Small intestine (tissue), 16 donors: Measurements from ENCODE around the gene DHFR2. TPM values are rescaled to one million over a fixed set of nuclear protein-coding genes. Genes with fewer than 3 reads are reported as not detected.
"Not testable (repeated sequence)": the region's sequence is repeated elsewhere in the genome, so short reads cannot be mapped to it uniquely, and the experiment has no call there.

Source experiments
- DNase-seq, 2 donors: peaks; one replicate each; pipeline versions ENCODE4 v3.0.0 to v3.0.0-alpha.2; 2013
- FAIRE-seq: peaks from 2 replicates; lab custom pipeline; 2012; peaks lifted over from hg19 to GRCh38; lab: Jason Lieb, UNC
- H3K27ac ChIP-seq, 3 donors: one replicate each; pipeline ENCODE4 v1.5.1; 2013; ENCODE audit warnings: low read length in 2 of 3, mild to moderate bottlenecking in 2 of 3, control low read depth in 1 of 3, inconsistent platforms in 1 of 3, low read depth in 1 of 3, moderate library complexity in 1 of 3
- H3K27me3 ChIP-seq, 3 donors: one replicate each; pipeline ENCODE4 v1.6.1; 2013; ENCODE audit warnings: low read length in 3 of 3, inconsistent platforms in 1 of 3; ENCODE audit not compliant: control insufficient read depth in 3 of 3, insufficient read depth in 3 of 3
- H3K36me3 ChIP-seq, 3 donors: one replicate each; pipeline ENCODE4 v1.6.1; 2013; ENCODE audit warnings: low read length in 3 of 3, inconsistent platforms in 1 of 3, low read depth in 1 of 3, mild to moderate bottlenecking in 1 of 3, moderate library complexity in 1 of 3; ENCODE audit not compliant: control insufficient read depth in 3 of 3, insufficient read depth in 2 of 3
- H3K4me1 ChIP-seq, 3 donors: one replicate each; pipeline ENCODE4 v1.6.1; 2013; ENCODE audit warnings: low read length in 2 of 3, inconsistent platforms in 1 of 3, low read depth in 1 of 3, mild to moderate bottlenecking in 1 of 3, moderate library complexity in 1 of 3; ENCODE audit not compliant: control insufficient read depth in 3 of 3, insufficient read depth in 2 of 3
- H3K4me3 ChIP-seq, 3 donors: one replicate each; pipeline ENCODE4 v1.5.1; 2013; ENCODE audit warnings: low read length in 3 of 3, control low read depth in 1 of 3, inconsistent platforms in 1 of 3, low read depth in 1 of 3, mild to moderate bottlenecking in 1 of 3, moderate library complexity in 1 of 3
- H3K9me3 ChIP-seq, 2 donors: one replicate each; pipeline ENCODE4 v1.6.1; 2013; ENCODE audit warnings: low read depth in 1 of 2, low read length in 1 of 2; ENCODE audit not compliant: control insufficient read depth in 2 of 2, insufficient read depth in 1 of 2
- WGBS, 3 donors: extraction: QIAGEN DNeasy Blood & Tissue Kit; methylation state at CpG; one replicate each; pipeline ENCODE4 v1.1.7; 2013; 5-methylcytosine and 5-hydroxymethylcytosine counted together
- long read RNA-seq, 10 donors: transcript quantifications; one replicate each; lab custom pipeline, GENCODE V29; 2026
- polyA plus RNA-seq, 4 donors: library from polyadenylated mRNA; stranded (reverse) in 3 of 4; unstranded in 1 of 4; fragments of 200-250 nt in 3 of 4; fragments of 120-200 nt in 1 of 4; gene quantifications; one replicate each; pipeline versions ENCODE4 v1.2.1 to v1.2.3, GENCODE V29; 2013
- donor health status: healthy with polysubstance abuse.
- donor health status: control.
- donor health status: control.
- donor health status: Bipolar disorder and iron deficiency.
- donor health status: healthy.

Gene DHFR2
- 1 to 10 TPM; 1.6 to 5.5 (median 3.4) TPM for polyA plus RNA-seq
- long read RNA-seq, donor 1 = 0 reads
- long read RNA-seq, donor 2, partial matches to known transcripts = 0 of 3 reads
- long read RNA-seq, donor 2, other reads (novel, unspliced or antisense) = 0 of 3 reads
- long read RNA-seq, donor 3, partial matches to known transcripts = 0 of 2 reads
- long read RNA-seq, donor 3, other reads (novel, unspliced or antisense) = 0 of 2 reads
- long read RNA-seq, donor 4 = 0 reads
- long read RNA-seq, donor 5 = 0 reads
- long read RNA-seq, donor 6, partial matches to known transcripts = 0 of 1 reads
- long read RNA-seq, donor 6, other reads (novel, unspliced or antisense) = 0 of 1 reads
- long read RNA-seq, donor 7 = 0 reads
- long read RNA-seq, donor 8 = 0 reads
- long read RNA-seq, donor 9, partial matches to known transcripts = 0 of 1 reads
- long read RNA-seq, donor 9, other reads (novel, unspliced or antisense) = 0 of 1 reads
- long read RNA-seq, donor 10 = 0 reads

DNA sequence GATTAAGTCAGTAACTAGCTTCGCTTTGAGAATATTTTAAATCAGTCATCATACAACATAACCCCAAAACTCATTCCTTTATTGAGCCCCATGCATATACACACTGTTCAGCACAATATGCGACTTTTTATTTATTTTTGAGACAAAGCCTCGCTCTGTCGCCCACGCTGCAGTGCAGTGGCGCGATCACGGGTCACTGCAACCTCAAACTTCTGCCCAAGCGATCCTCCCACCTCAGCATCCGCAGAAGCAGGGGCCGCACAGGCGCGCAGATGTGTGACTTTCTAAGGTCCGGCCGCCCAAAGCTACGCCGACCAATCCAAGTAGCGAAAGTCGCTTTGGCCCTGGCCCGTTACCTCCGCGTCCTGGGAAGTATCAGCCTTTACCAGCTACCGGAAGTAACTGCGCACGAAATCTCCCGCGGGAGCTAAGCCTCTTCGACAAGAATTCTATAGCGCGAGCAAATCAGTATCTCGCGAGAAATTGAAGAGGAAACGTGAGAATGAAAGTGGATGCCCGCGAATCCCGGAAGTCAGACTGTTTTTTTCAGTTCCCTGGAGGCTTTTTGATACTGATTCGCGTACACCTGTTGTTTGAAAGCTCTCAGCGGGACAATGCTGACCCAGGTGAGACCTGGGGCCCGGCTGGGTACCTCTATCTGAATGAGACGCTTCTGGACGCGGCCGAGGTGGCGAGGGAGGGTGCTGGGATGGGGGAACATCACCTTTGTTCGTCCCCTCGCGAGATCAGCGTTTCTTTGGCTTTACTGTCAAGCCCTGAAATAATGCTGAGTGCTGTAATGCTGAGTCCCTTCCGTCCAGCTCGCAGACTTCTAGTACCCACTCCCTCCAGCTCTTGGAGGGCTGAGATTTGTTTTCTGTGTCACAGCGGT, at the start of gene DHFR2, which contains the start of gene NSUN3:
TSS of gene DHFR2 (minus strand) at position 404 of the 892 bp plus-strand sequence. CDS start 1,405 bp downstream, outside the sequence.
TSS of gene NSUN3 (plus strand) at position 549 of the 892 bp plus-strand sequence. CDS start at position 615, 66 bp downstream.
- peak; percentile 97 to 98 for DNase-seq
- 0% methylated on average over 52 of the region's 52 CpGs for WGBS, 3 donors
- H3K4me3 ChIP-seq = peak within 1 kb of the TSS; percentile 68 to 88 (median 70)
- peak within 1 kb of the TSS; percentile 94 to 99 (median 98) for H3K27ac ChIP-seq
- H3K36me3 ChIP-seq = peaks cover 0 to 14% (median 2%) of the 10 kb centered on the region in 3 donors
- H3K4me1 ChIP-seq = peaks cover 0 to 9% (median 2%) of the 10 kb centered on the region in 3 donors
- H3K27me3 ChIP-seq = no peaks in the 10 kb centered on the region
- H3K9me3 ChIP-seq = peaks cover 0 to 8% of the 10 kb centered on the region in 2 donors
- FAIRE-seq = no peak

DNA sequence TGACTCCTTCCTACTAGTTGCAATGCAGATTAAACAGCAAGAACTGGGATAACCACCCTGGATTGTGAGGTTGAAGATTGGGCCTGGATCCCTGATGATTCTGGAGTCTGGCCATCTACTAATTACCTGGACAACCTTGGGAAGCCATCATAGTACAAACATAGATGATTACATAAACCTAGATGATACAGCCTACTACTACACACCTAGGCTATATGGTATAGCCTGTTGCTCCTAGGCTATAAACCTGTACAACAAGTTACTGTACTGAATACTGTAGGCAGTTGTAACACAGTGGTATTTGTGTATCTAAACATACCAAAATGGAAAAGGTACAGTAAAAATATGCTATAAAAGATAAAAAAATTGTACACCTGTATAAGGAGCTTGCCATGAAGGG, 48.1 kb upstream of the DHFR2 start:
- H3K27ac ChIP-seq = no peak overlapping the region
- H3K36me3 ChIP-seq = peaks cover 0 to 12% (median 3%) of the 10 kb centered on the region in 3 donors
- H3K4me1 ChIP-seq = no peaks in the 10 kb centered on the region
- DNase-seq (no peak), FAIRE-seq (no peak)
- no peaks in the 10 kb centered on the region for H3K27me3 ChIP-seq
- no peaks in the 10 kb centered on the region for H3K9me3 ChIP-seq
- no peak overlapping the region for H3K4me3 ChIP-seq

DNA sequence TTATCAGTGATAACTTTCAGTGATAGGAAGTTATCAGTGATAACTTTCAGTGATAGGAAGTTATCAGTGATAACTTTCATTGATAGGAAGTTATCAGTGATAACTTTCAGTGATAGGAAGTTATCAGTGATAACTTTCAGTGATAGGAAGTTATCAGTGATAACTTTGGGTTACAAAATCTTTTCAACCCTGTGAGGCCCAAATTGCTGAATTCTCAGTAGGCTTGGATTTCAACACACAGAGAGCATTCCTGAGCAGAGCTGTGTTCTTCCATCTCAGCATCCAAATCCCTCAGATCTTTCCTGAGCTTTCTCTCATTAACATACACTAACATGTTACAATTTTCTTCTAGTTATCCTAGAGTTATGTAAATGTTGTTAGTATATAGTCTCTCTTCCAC, 47.5 kb upstream of the DHFR2 start:
- not testable (repeated sequence) for DNase-seq, H3K4me1 ChIP-seq, H3K9me3 ChIP-seq, H3K4me3 ChIP-seq, H3K27ac ChIP-seq, FAIRE-seq, H3K27me3 ChIP-seq
- peaks cover 0 to 12% (median 3%) of the 10 kb centered on the region in 3 donors for H3K36me3 ChIP-seq

DNA sequence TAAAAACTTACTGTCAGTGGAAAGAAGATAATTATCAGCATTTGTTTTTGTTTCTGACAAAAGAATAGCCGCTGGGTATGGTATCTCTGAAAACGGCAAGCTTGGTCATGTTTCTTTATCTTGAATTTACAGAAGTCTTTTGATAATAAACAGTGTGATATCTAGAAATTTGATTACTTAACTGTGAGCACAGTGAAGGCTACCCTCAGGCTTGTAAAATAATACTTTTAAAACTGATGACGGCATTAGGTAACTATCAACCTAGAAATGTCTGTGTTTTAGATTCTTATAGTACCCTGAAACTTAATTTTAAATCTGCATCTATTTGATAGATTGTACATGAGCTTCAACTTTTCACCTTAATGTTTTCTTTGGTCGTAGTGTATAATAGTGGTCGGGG, 43.6 kb upstream of the DHFR2 start:
- Histone ChIP-seq H3K4me3 (no peak overlapping the region), H3K9me3 (no peaks in the 10 kb centered on the region), H3K4me1 (no peaks in the 10 kb centered on the region), H3K27me3 (no peaks in the 10 kb centered on the region), H3K27ac (no peak overlapping the region), H3K36me3 (peaks cover 2 to 14% (median 3%) of the 10 kb centered on the region in 3 donors)
- DNase-seq = no peak
- 80 to 83% (median 82%) methylated on average over 5 of the region's 5 CpGs for WGBS, 3 donors
- FAIRE-seq = no peak

DNA sequence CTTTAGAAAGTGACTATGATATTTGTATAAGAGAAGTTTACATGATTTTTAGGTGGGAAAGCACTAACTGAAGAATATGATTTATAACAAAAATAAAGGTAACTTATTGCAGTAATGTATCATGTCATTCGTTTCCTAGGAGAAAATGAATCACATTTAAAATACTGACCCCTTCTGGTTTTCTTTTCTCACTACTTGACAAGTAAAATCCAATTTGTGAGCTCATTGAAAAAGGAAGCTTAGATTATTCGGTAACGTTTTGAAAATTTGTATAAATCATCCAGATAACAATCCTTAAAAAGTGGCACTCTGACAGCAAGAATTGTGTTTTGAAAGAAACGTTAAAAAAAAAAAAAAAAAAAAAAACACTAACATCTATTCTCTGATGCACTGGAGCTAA, 39.1 kb upstream of the DHFR2 start:
- H3K36me3 ChIP-seq = peaks cover 2 to 10% (median 8%) of the 10 kb centered on the region in 3 donors
- no peak overlapping the region for H3K4me3 ChIP-seq
- DNase-seq (no peak), FAIRE-seq (no peak)
- H3K4me1 ChIP-seq = no peaks in the 10 kb centered on the region
- H3K27ac ChIP-seq = no peak overlapping the region
- WGBS, 3 donors = 63 to 65% (median 64%) methylated on average over 4 of the region's 4 CpGs
- H3K27me3 ChIP-seq = no peaks in the 10 kb centered on the region
- H3K9me3 ChIP-seq = no peaks in the 10 kb centered on the region

DNA sequence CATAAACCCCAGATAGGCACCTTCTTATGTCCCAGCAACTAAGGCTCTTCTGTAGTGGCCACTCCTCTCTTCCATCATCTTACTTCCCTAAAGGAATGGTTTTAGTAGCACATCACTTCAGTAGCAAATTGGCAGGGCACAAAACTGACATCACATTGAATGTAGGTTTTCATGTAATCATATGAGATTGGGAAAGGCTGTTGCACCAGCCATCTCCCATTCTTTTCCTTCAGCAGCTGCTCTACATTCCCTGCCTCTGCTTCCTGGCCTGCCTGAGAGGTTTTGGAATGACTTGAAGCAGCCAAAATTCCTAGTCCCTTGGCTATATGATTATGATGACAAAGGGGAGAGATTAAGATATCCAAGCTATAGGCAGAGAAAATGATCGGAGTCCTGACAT, 36.6 kb upstream of the DHFR2 start:
- H3K36me3 ChIP-seq = peaks cover 2 to 15% (median 12%) of the 10 kb centered on the region in 3 donors
- WGBS, 3 donors = 86 to 92% (median 92%) methylated on average over 1 of the region's 1 CpG
- no peak for FAIRE-seq

DNA sequence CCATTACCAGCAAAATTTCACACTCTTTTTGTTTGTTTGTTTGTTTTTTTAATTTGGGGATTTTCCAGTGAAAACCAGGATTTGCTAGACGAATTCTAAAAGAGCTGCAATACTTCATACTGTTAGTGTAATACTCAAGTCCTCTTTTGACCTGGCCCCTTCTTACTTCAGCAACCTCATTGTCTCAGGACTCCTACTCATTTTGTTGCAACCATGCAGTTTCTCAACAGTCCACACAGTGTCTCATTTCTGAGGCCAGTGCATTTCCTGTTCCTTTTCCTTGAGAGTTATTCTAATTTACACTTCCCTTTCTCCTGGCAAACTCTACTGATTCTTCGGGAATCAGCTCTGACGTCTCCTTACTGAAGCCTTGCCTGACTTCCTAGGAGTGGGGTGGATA, 35.7 kb upstream of the DHFR2 start:
- FAIRE-seq (no peak), DNase-seq (no peak)
- no peak overlapping the region for H3K4me3 ChIP-seq
- WGBS, 3 donors = 74 to 83% (median 80%) methylated on average over 3 of the region's 3 CpGs
- no peaks in the 10 kb centered on the region for H3K4me1 ChIP-seq
- peaks cover 0 to 17% (median 12%) of the 10 kb centered on the region in 3 donors for H3K36me3 ChIP-seq
- H3K27me3 ChIP-seq = no peaks in the 10 kb centered on the region
- H3K27ac ChIP-seq = no peak overlapping the region
- no peaks in the 10 kb centered on the region for H3K9me3 ChIP-seq

More for the DNA sequence above, 36.6 kb upstream of the DHFR2 start:
- Histone ChIP-seq H3K9me3 (no peaks in the 10 kb centered on the region), H3K27ac (no peak overlapping the region), H3K4me3 (no peak overlapping the region), H3K27me3 (no peaks in the 10 kb centered on the region), H3K4me1 (no peaks in the 10 kb centered on the region)
- DNase-seq = no peak

DNA sequence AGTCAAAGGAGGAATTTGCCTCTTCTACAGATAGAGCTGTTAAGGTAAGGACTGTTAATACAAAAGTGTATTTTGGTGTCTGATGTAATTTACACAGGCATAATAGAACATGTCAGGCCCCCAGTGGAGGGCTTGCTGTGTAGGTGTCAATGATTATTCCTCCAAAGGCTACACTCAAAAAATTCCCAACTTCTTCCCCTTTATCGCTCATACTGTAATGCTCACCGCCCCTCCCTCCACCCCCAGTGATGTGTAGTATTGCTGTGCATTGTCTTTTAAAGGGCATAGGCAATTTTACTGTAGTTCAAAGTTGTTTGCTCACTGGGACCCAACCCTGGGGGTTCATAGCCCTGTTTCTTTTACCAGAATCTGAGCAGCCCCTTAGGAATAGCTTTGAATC, 32.4 kb upstream of the DHFR2 start:
- 96 to 100% (median 97%) methylated on average over 2 of the region's 2 CpGs for WGBS, 3 donors
- no peaks in the 10 kb centered on the region for H3K9me3 ChIP-seq

More for the DNA sequence above, 32.4 kb upstream of the DHFR2 start:
- no peak overlapping the region for H3K4me3 ChIP-seq
- peaks cover 0 to 17% (median 5%) of the 10 kb centered on the region in 3 donors for H3K36me3 ChIP-seq
- no peak overlapping the region for H3K27ac ChIP-seq
- no peaks in the 10 kb centered on the region for H3K4me1 ChIP-seq
- DNase-seq (no peak), FAIRE-seq (no peak)
- H3K27me3 ChIP-seq = no peaks in the 10 kb centered on the region
